PC-9 (cell line): ENCODE measurements around the gene GSX1.

ENCODE experiments used
- CTCF ChIP-seq: fragments of 200-600 bp; sonication (generic); conservative IDR thresholded peaks from 2 replicates; pipeline ENCODE4 v1.6.1; 2017; ENCODE audit warnings: mixed run types, antibody characterized with exemption, mild to moderate bottlenecking, moderate library complexity
- EZH2 ChIP-seq: fragments of 200-600 bp; sonication (generic); IDR thresholded peaks from 2 replicates; pipeline ENCODE4 v1.8.0; 2017; ENCODE audit warnings: antibody characterized with exemption, low read depth

- TF ChIP-seq CTCF = no peak
- TF ChIP-seq EZH2 = no peak
Measured at GRCh38 chr13:27782151-27782550, 10.1 kb upstream of the GSX1 start.
